Hippocampal formation (tissue), 2 donors: ENCODE data around the gene ZNF32.

Source experiments
- DNase-seq, 2 donors: peaks; one replicate each; lab custom pipeline; 2025; lab: John Stamatoyannopoulos, UW

Gene ZNF32

GRCh38 chr10:43648398-43649184 lies at the start of gene ZNF32:
Gene ZNF32, minus strand, starts transcription at chr10:43648881. Its CDS starts 2,748 bp downstream, at chr10:43646133.
- peak; percentile 83 to 86 for DNase-seq

- no peak for DNase-seq
Measured at GRCh38 chr10:43698156-43698555, 49.5 kb upstream of the ZNF32 start.

- DNase-seq = no peak
Measured at GRCh38 chr10:43696909-43697483, 48.3 kb upstream of the ZNF32 start.

GRCh38 chr10:43695730-43696129 lies 47.0 kb upstream of the ZNF32 start:
- DNase-seq = no peak

- DNase-seq = no peak
Measured at GRCh38 chr10:43695321-43695720, 46.6 kb upstream of the ZNF32 start.

GRCh38 chr10:43694526-43694925 lies 45.8 kb upstream of the ZNF32 start:
- no peak for DNase-seq

- DNase-seq = no peak
Measured at GRCh38 chr10:43693602-43694001, 44.9 kb upstream of the ZNF32 start.

GRCh38 chr10:43692051-43692825 lies 43.6 kb upstream of the ZNF32 start:
- no peak for DNase-seq

GRCh38 chr10:43691485-43691884 lies 42.8 kb upstream of the ZNF32 start:
- DNase-seq = no peak

- DNase-seq = peak; percentile 66 to 68
Measured at GRCh38 chr10:43689955-43690771, 41.5 kb upstream of the ZNF32 start.

- peak in 1 of 2 donors; percentile 16 for DNase-seq
Measured at GRCh38 chr10:43689618-43689954, 40.9 kb upstream of the ZNF32 start.

- DNase-seq = no peak
Measured at GRCh38 chr10:43689007-43689491, 40.4 kb upstream of the ZNF32 start.

GRCh38 chr10:43688348-43688892 lies 39.7 kb upstream of the ZNF32 start:
- DNase-seq = no peak

GRCh38 chr10:43687373-43687772 lies 38.7 kb upstream of the ZNF32 start:
- DNase-seq = no peak

GRCh38 chr10:43686414-43686813 lies 37.7 kb upstream of the ZNF32 start:
- DNase-seq = no peak

- DNase-seq = no peak
Measured at GRCh38 chr10:43685744-43686143, 37.1 kb upstream of the ZNF32 start.

- DNase-seq = no peak
Measured at GRCh38 chr10:43684292-43684559, 35.5 kb upstream of the ZNF32 start.

GRCh38 chr10:43683451-43684291 lies 35.0 kb upstream of the ZNF32 start:
- no peak for DNase-seq

- no peak for DNase-seq
Measured at GRCh38 chr10:43682956-43683355, 34.3 kb upstream of the ZNF32 start.

- DNase-seq = no peak
Measured at GRCh38 chr10:43681721-43682120, 33.0 kb upstream of the ZNF32 start.

GRCh38 chr10:43681220-43681619 lies 32.5 kb upstream of the ZNF32 start:
- no peak for DNase-seq
